ENCODE data around the gene SPTBN4.

Gene SPTBN4

DNA sequence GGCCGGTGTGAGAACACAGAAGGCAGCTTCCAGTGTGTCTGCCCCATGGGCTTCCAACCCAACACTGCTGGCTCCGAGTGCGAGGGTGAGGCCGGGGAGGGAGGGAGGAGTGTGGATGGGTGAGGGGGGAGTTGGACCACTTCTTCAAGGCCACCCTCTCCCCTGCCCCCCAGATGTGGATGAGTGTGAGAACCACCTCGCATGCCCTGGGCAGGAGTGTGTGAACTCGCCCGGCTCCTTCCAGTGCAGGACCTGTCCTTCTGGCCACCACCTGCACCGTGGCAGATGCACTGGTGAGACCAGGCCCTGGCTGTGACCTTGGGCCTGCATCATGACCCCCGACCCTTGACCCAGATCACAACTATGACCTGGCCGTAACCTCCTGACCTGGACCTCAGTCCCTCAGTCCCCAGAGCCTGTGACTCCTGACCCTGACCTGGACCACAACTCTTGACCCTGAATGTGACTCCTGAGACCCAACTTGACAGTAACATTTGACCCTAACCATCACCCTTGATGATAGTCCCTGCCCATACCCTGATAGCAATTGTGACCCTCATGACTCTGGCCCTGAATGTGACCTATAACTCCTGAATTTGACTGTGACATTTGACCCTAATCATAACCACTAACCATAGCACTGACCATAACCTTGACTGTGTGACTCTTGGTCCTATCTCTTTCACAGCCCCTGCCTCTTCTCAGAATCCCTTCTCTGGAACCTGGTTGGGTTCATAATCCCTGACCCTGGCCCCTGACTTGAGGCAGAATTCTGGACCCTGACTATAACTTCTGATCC is 145.3 kb downstream of the SPTBN4 start:
- H2BK120ac ChIP-seq (ENCODE audit: low read depth, low read length) = no peak overlapping the region
- no CpG with 5 or more reads among the region's 10 CpGs for WGBS, 2 donors (ENCODE audit: extremely low coverage in 2 of 2, insufficient read length in 2 of 2, insufficient replicate concordance in 1 of 2)

DNA sequence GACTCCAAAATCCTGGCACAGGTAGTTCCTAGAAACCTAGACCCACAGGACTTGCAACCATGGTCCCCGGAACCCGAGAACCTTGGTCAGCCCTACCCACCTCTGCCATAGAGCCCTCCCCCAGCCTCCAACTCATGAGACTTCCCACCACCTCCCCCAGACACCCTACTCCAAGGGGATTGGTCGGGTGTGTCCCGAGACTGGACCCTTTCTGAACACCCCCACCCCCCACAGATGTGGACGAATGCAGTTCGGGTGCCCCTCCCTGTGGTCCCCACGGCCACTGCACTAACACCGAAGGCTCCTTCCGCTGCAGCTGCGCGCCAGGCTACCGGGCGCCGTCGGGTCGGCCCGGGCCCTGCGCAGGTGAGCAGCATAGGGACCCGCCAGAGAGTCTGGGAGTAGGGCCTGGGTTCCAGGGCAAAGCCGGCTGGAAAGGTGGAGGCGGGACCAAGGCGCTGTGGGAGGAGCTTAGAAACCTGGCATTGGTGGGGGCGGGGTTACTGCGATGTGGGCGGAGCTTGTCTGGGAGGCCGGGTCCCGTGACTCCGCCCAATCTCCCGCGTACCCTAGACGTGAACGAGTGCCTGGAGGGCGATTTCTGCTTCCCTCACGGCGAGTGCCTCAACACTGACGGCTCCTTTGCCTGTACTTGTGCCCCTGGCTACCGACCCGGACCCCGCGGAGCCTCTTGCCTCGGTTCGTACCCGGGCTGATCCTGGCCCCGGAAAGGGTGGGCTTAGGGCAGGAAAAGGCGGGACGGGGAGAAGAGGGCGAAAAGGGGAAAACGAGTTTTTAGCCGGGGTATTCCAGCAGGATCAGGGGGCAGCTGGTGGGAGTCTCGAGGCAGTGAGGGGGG is 146.3 kb downstream of the SPTBN4 start:
- no peak overlapping the region for H2AFZ ChIP-seq (ENCODE audit: low read length)
- H3K14ac ChIP-seq (ENCODE audit: low read length) = peak overlapping the region; percentile 79
- H3K4me2 ChIP-seq (ENCODE audit: insufficient read depth, low read length, poor library complexity, severe bottlenecking) = peak overlapping the region; percentile 92
- H3K27ac ChIP-seq (replicated peaks; ENCODE audit: low read length) = no peak overlapping the region
- peak overlapping the region in 1 of 2 donors; percentile 88 for H3K4me3 ChIP-seq (ENCODE audit: low read length in 2 of 2)
- peaks cover 0 to 14% of the 10 kb centered on the region in 2 donors for H3K4me1 ChIP-seq (ENCODE audit: control insufficient read depth in 2 of 2, insufficient read depth in 1 of 2, low read depth in 1 of 2, low read length in 2 of 2)
- no peaks in the 10 kb centered on the region for H3K9me3 ChIP-seq (replicated peaks in 1 of 2; ENCODE audit: control insufficient read depth in 2 of 2, insufficient read depth in 1 of 2, low read depth in 1 of 2, low read length in 2 of 2)
- H3K27me3 ChIP-seq (ENCODE audit: control insufficient read depth in 3 of 3, insufficient read depth in 3 of 3, low read depth in 1 of 3, low read length in 3 of 3) = peaks cover 0 to 53% (median 2%) of the 10 kb centered on the region in 3 experiments
- peak overlapping the region; percentile 96 for H3K18ac ChIP-seq (ENCODE audit: low read length)
- no peak overlapping the region for H2BK120ac ChIP-seq (ENCODE audit: low read depth, low read length)
- H3K23ac ChIP-seq (ENCODE audit: low read depth, low read length, poor library complexity) = peak overlapping the region; percentile 98
- no peak for DNase-seq (ENCODE audit: low spot score)
- peak overlapping the region; percentile 65 for H2BK15ac ChIP-seq (ENCODE audit: low read length)
- WGBS, 2 donors (ENCODE audit: extremely low coverage in 2 of 2, insufficient read length in 2 of 2, insufficient replicate concordance in 1 of 2) = no CpG with 5 or more reads among the region's 50 CpGs
- peak overlapping the region; percentile 20 for H2AK5ac ChIP-seq (ENCODE audit: low read depth, low read length)
- peaks cover 0 to 95% of the 10 kb centered on the region in 2 donors for H3K36me3 ChIP-seq (replicated peaks in 1 of 2; ENCODE audit: control insufficient read depth in 2 of 2, insufficient read depth in 2 of 2, low read length in 2 of 2)
- no peak overlapping the region for H4K8ac ChIP-seq (ENCODE audit: low read depth, low read length)
- H3K79me1 ChIP-seq (ENCODE audit: low read depth, low read length) = peaks cover 4% of the 10 kb centered on the region
- peak overlapping the region; percentile 95 for H2BK12ac ChIP-seq (ENCODE audit: low read length)
- H4K91ac ChIP-seq (ENCODE audit: low read depth, low read length, poor library complexity) = no peak overlapping the region
- H3K9ac ChIP-seq (ENCODE audit: low read depth, low read length, poor library complexity) = peak overlapping the region; percentile 86
- H2BK5ac ChIP-seq (ENCODE audit: low read length) = peak overlapping the region; percentile 35
- H3K4ac ChIP-seq (ENCODE audit: low read length) = no peak overlapping the region

More for the DNA sequence above, 145.3 kb downstream of the SPTBN4 start:
- peaks cover 0 to 61% (median 2%) of the 10 kb centered on the region in 3 experiments for H3K27me3 ChIP-seq (ENCODE audit: control insufficient read depth in 3 of 3, insufficient read depth in 3 of 3, low read depth in 1 of 3, low read length in 3 of 3)
- no peak for DNase-seq (ENCODE audit: low spot score)
- H2BK12ac ChIP-seq (ENCODE audit: low read length) = no peak overlapping the region
- no peak overlapping the region for H3K4me3 ChIP-seq (ENCODE audit: low read length in 2 of 2)
- H3K9me3 ChIP-seq (replicated peaks in 1 of 2; ENCODE audit: control insufficient read depth in 2 of 2, insufficient read depth in 1 of 2, low read depth in 1 of 2, low read length in 2 of 2) = no peaks in the 10 kb centered on the region
- H2BK5ac ChIP-seq (ENCODE audit: low read length) = no peak overlapping the region
- no peak overlapping the region for H4K91ac ChIP-seq (ENCODE audit: low read depth, low read length, poor library complexity)
- H2AK5ac ChIP-seq (ENCODE audit: low read depth, low read length) = peak overlapping the region; percentile 35
- H3K27ac ChIP-seq (replicated peaks; ENCODE audit: low read length) = no peak overlapping the region
- H3K79me1 ChIP-seq (ENCODE audit: low read depth, low read length) = peaks cover 4% of the 10 kb centered on the region
- H3K36me3 ChIP-seq (replicated peaks in 1 of 2; ENCODE audit: control insufficient read depth in 2 of 2, insufficient read depth in 2 of 2, low read length in 2 of 2) = peaks cover 0 to 95% of the 10 kb centered on the region in 2 donors
- no peak overlapping the region for H3K4ac ChIP-seq (ENCODE audit: low read length)
- H3K18ac ChIP-seq (ENCODE audit: low read length) = no peak overlapping the region
- peak overlapping the region; percentile 22 for H3K9ac ChIP-seq (ENCODE audit: low read depth, low read length, poor library complexity)
- no peak overlapping the region for H3K4me2 ChIP-seq (ENCODE audit: insufficient read depth, low read length, poor library complexity, severe bottlenecking)
- H3K23ac ChIP-seq (ENCODE audit: low read depth, low read length, poor library complexity) = no peak overlapping the region
- no peak overlapping the region for H4K8ac ChIP-seq (ENCODE audit: low read depth, low read length)
- no peak overlapping the region for H2BK15ac ChIP-seq (ENCODE audit: low read length)
- no peak overlapping the region for H2AFZ ChIP-seq (ENCODE audit: low read length)
- peaks cover 0 to 14% of the 10 kb centered on the region in 2 donors for H3K4me1 ChIP-seq (ENCODE audit: control insufficient read depth in 2 of 2, insufficient read depth in 1 of 2, low read depth in 1 of 2, low read length in 2 of 2)
- peak overlapping the region; percentile 31 for H3K14ac ChIP-seq (ENCODE audit: low read length)

DNA sequence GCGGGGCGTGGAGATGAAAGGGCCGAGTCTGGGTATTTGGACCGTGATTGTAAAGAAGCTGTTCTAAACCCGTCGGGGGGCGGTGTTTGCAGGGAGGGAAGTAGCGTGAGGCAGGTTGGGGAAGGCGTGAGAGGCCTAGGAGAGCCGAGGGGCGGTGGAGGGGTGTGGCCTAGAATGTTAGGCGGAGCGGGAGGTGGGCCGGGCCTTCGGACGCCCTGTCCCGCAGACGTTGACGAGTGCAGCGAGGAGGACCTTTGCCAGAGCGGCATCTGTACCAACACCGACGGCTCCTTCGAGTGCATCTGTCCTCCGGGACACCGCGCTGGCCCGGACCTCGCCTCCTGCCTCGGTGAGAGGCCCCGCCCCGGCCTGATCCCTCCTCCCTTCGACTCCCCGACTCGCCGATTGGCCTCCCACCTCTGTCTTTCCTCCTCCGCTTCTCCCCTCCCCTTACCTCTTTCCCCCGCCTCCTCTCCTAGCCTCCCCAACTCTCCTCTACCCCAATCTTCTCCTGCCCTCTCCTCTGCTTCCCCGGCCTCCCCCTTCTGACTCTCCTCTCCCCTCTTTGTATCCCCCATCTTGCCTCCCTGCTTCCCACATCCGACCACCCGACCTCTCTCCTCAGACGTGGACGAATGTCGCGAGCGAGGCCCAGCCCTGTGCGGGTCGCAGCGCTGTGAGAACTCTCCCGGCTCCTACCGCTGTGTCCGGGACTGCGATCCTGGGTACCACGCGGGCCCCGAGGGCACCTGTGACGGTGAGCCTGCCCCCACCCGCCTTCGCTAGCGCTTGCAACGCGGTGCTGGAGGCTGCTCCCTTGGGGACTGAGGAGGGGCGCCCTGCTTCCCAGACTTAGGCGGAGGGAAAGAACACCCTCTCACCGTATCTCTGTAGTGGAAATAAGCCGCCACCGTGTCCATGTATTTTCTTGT is 147.2 kb downstream of the SPTBN4 start:
- H2AK5ac ChIP-seq (ENCODE audit: low read depth, low read length) = peak overlapping the region; percentile 100
- H3K36me3 ChIP-seq (replicated peaks in 1 of 2; ENCODE audit: control insufficient read depth in 2 of 2, insufficient read depth in 2 of 2, low read length in 2 of 2) = peaks cover 0 to 97% of the 10 kb centered on the region in 2 donors
- H3K27me3 ChIP-seq (ENCODE audit: control insufficient read depth in 3 of 3, insufficient read depth in 3 of 3, low read depth in 1 of 3, low read length in 3 of 3) = peaks cover 0 to 45% (median 0%) of the 10 kb centered on the region in 3 experiments
- WGBS, 2 donors (ENCODE audit: extremely low coverage in 2 of 2, insufficient read length in 2 of 2, insufficient replicate concordance in 1 of 2) = no CpG with 5 or more reads among the region's 67 CpGs
- H2BK120ac ChIP-seq (ENCODE audit: low read depth, low read length) = peak overlapping the region; percentile 29
- H3K4me3 ChIP-seq (ENCODE audit: low read length in 2 of 2) = peak overlapping the region in 1 of 2 donors; percentile 88
- peaks cover 0 to 14% of the 10 kb centered on the region in 2 donors for H3K4me1 ChIP-seq (ENCODE audit: control insufficient read depth in 2 of 2, insufficient read depth in 1 of 2, low read depth in 1 of 2, low read length in 2 of 2)
- peak overlapping the region; percentile 35 for H2BK5ac ChIP-seq (ENCODE audit: low read length)
- peak overlapping the region; percentile 98 for H3K23ac ChIP-seq (ENCODE audit: low read depth, low read length, poor library complexity)
- no peak overlapping the region for H4K8ac ChIP-seq (ENCODE audit: low read depth, low read length)
- H4K91ac ChIP-seq (ENCODE audit: low read depth, low read length, poor library complexity) = no peak overlapping the region
- H2AFZ ChIP-seq (ENCODE audit: low read length) = no peak overlapping the region
- H3K4ac ChIP-seq (ENCODE audit: low read length) = peak overlapping the region; percentile 99
- peak overlapping the region; percentile 87 for H3K27ac ChIP-seq (replicated peaks; ENCODE audit: low read length)
- peak overlapping the region; percentile 95 for H2BK12ac ChIP-seq (ENCODE audit: low read length)
- no peaks in the 10 kb centered on the region for H3K9me3 ChIP-seq (replicated peaks in 1 of 2; ENCODE audit: control insufficient read depth in 2 of 2, insufficient read depth in 1 of 2, low read depth in 1 of 2, low read length in 2 of 2)
- peak overlapping the region; percentile 99 for H3K14ac ChIP-seq (ENCODE audit: low read length)
- H3K18ac ChIP-seq (ENCODE audit: low read length) = peak overlapping the region; percentile 96
- peak overlapping the region; percentile 92 for H3K9ac ChIP-seq (ENCODE audit: low read depth, low read length, poor library complexity)
- no peak for DNase-seq (ENCODE audit: low spot score)
- peak overlapping the region; percentile 92 for H3K4me2 ChIP-seq (ENCODE audit: insufficient read depth, low read length, poor library complexity, severe bottlenecking)
- H2BK15ac ChIP-seq (ENCODE audit: low read length) = peak overlapping the region; percentile 79
- peaks cover 4% of the 10 kb centered on the region for H3K79me1 ChIP-seq (ENCODE audit: low read depth, low read length)

Measured in neuronal stem cell (in vitro differentiated cells).